H1 (cell line): ENCODE data around the gene CNOT6. TPM values are rescaled to one million over a fixed set of nuclear protein-coding genes. Genes with fewer than 3 reads are reported as not detected.

Experiments used
- CTCF ChIA-PET: fragments of 300-600 bp; sonication (Branson Sonifier 250); formaldehyde crosslinking; loops from one replicate; lab custom pipeline; 2021; ENCODE audit not compliant: partially characterized antibody; lab: Charles Lee
- POLR2A ChIA-PET: fragments of 300-600 bp; sonication (Branson Sonifier 250); formaldehyde crosslinking; loops from one replicate; lab custom pipeline; 2021; ENCODE audit warnings: inconsistent platforms; ENCODE audit not compliant: partially characterized antibody; lab: Charles Lee
- DNase-seq, 2 experiments: peaks; one replicate each; pipeline versions ENCODE4 v3.0.0 to v3.0.0-alpha.2; 2010 to 2022; ENCODE audit warnings: low spot score in 2 of 2, low read depth in 1 of 2, mixed read lengths in 1 of 2
- FAIRE-seq: peaks from 2 replicates; lab custom pipeline; 2011; peaks lifted over from hg19 to GRCh38; lab: Jason Lieb, UNC
- H2AFZ ChIP-seq: 2 replicates; pipeline ENCODE4 v1.8.1; 2012; ENCODE audit warnings: low read length, inconsistent platforms
- H2AK5ac ChIP-seq: 2 replicates; pipeline ENCODE4 v1.6.1; 2013; ENCODE audit warnings: low read depth, low read length
- H2BK120ac ChIP-seq: replicated peaks from 2 replicates; pipeline ENCODE3; 2013; ENCODE audit warnings: low read depth, low read length, inconsistent platforms
- H2BK12ac ChIP-seq: 2 replicates; pipeline ENCODE4 v1.6.1; 2013; ENCODE audit warnings: low read depth, low read length
- H2BK15ac ChIP-seq: 2 replicates; pipeline ENCODE4 v1.6.1; 2013; ENCODE audit warnings: low read length
- H2BK20ac ChIP-seq: 2 replicates; pipeline ENCODE4 v1.6.1; 2013; ENCODE audit warnings: low read length
- H2BK5ac ChIP-seq: 2 replicates; pipeline ENCODE4 v1.6.1; 2013; ENCODE audit warnings: low read depth, low read length
- H3K14ac ChIP-seq: 2 replicates; pipeline ENCODE4 v1.6.1; 2013; ENCODE audit warnings: inconsistent platforms; ENCODE audit not compliant: insufficient read length
- H3K18ac ChIP-seq: 2 replicates; pipeline ENCODE4 v1.6.1; 2013; ENCODE audit warnings: low read length; ENCODE audit errors: extremely low read depth
- H3K23ac ChIP-seq: 2 replicates; pipeline ENCODE4 v1.6.1; 2013; ENCODE audit warnings: inconsistent platforms; ENCODE audit not compliant: insufficient read length
- H3K23me2 ChIP-seq: 2 replicates; pipeline ENCODE4 v1.6.1; 2013; ENCODE audit warnings: low read depth, low read length
- H3K27ac ChIP-seq: 2 replicates; pipeline ENCODE4 v1.6.1; 2011; ENCODE audit warnings: low read depth, low read length, inconsistent platforms
- H3K27me3 ChIP-seq, 4 experiments: replicated peaks in 1 of 4; 1 replicate in 1 of 4; 2 replicates in 3 of 4; pipeline versions ENCODE4 v1.6.1 to v1.8.1; 2011 to 2013; ENCODE audit warnings: low read length in 3 of 4, mild to moderate bottlenecking in 3 of 4, inconsistent platforms in 2 of 4, mixed read lengths in 2 of 4, moderate library complexity in 1 of 4; ENCODE audit not compliant: control insufficient read depth in 3 of 4, insufficient read depth in 3 of 4; ENCODE audit errors: extremely low read depth in 1 of 4
- H3K36me3 ChIP-seq, 4 experiments: 2 replicates each; pipeline versions ENCODE4 v1.6.1 to v1.8.1; 2011 to 2013; ENCODE audit warnings: mild to moderate bottlenecking in 4 of 4, low read length in 3 of 4, moderate library complexity in 2 of 4, control low read depth in 1 of 4, inconsistent platforms in 1 of 4; ENCODE audit not compliant: insufficient read depth in 4 of 4, control insufficient read depth in 2 of 4
- H3K4ac ChIP-seq: replicated peaks from 2 replicates; pipeline ENCODE3; 2013; ENCODE audit warnings: low read length, low read depth, mixed read lengths, inconsistent platforms; ENCODE audit not compliant: insufficient read length
- H3K4me1 ChIP-seq, 4 experiments: replicated peaks in 1 of 4; 1 replicate in 1 of 4; 2 replicates in 3 of 4; pipeline versions ENCODE4 v1.6.1 to v1.8.1; 2011 to 2013; ENCODE audit warnings: low read length in 3 of 4, inconsistent platforms in 2 of 4, mixed read lengths in 1 of 4; ENCODE audit not compliant: insufficient read depth in 4 of 4, control insufficient read depth in 3 of 4
- H3K4me2 ChIP-seq, 2 experiments: 2 replicates each; pipeline versions ENCODE4 v1.6.1 to v1.8.1; 2011 to 2013; ENCODE audit warnings: low read depth in 2 of 2, low read length in 2 of 2, control low read depth in 1 of 2, inconsistent platforms in 1 of 2, mild to moderate bottlenecking in 1 of 2; ENCODE audit not compliant: insufficient read depth in 1 of 2
- H3K4me3 ChIP-seq, 4 experiments: fragments of 200-600, 300-600 bp in 1 of 4; sonication (generic), shearing (Covaris generic), sonication (Bioruptor Twin) in 1 of 4; 2 replicates each; pipeline versions ENCODE4 v1.5.1 to v1.8.1; 2011 to 2016; ENCODE audit warnings: low read length in 4 of 4, low read depth in 3 of 4, control low read depth in 2 of 4, inconsistent platforms in 2 of 4, mild to moderate bottlenecking in 2 of 4, mixed read lengths in 1 of 4, moderate library complexity in 1 of 4; ENCODE audit not compliant: insufficient read depth in 2 of 4; ENCODE audit errors: extremely low read depth in 1 of 4
- H3K56ac ChIP-seq: replicated peaks from 2 replicates; pipeline ENCODE3; 2013; ENCODE audit warnings: low read depth, mild to moderate bottlenecking, mixed read lengths, low read length, inconsistent platforms; ENCODE audit not compliant: insufficient read length
- H3K79me1 ChIP-seq: 2 replicates; pipeline ENCODE4 v1.6.1; 2013; ENCODE audit warnings: low read depth, low read length, control low read depth
- H3K79me2 ChIP-seq, 2 experiments: 2 replicates each; pipeline versions ENCODE4 v1.6.1 to v1.8.1; 2012 to 2013; ENCODE audit warnings: low read length in 2 of 2, mild to moderate bottlenecking in 2 of 2, inconsistent platforms in 1 of 2; ENCODE audit not compliant: insufficient read depth in 2 of 2, control insufficient read depth in 1 of 2
- H3K9ac ChIP-seq, 4 experiments: replicated peaks in 1 of 4; 1 replicate in 1 of 4; 2 replicates in 3 of 4; pipeline versions ENCODE4 v1.6.1 to v1.8.1; 2011 to 2013; ENCODE audit warnings: low read depth in 3 of 4, low read length in 3 of 4, control low read depth in 2 of 4, mild to moderate bottlenecking in 2 of 4, moderate library complexity in 2 of 4, inconsistent platforms in 1 of 4; ENCODE audit errors: extremely low read depth in 1 of 4
- H3K9me3 ChIP-seq, 2 experiments: 2 replicates each; pipeline versions ENCODE4 v1.6.1 to v1.8.1; 2012 to 2013; ENCODE audit warnings: mild to moderate bottlenecking in 2 of 2, moderate library complexity in 2 of 2, control low read depth in 1 of 2, inconsistent platforms in 1 of 2, low read depth in 1 of 2, low read length in 1 of 2, mixed read lengths in 1 of 2; ENCODE audit not compliant: insufficient read depth in 2 of 2
- H4K20me1 ChIP-seq, 2 experiments: replicated peaks in 1 of 2; 2 replicates each; pipeline versions ENCODE3 to v1.8.1; 2011 to 2013; ENCODE audit warnings: inconsistent platforms in 2 of 2, low read length in 2 of 2, mild to moderate bottlenecking in 1 of 2; ENCODE audit not compliant: insufficient read depth in 2 of 2, control insufficient read depth in 1 of 2
- H4K5ac ChIP-seq: 2 replicates; pipeline ENCODE4 v1.6.1; 2013; ENCODE audit warnings: low read length, low read depth, mixed read lengths, inconsistent platforms; ENCODE audit not compliant: insufficient read length
- H4K8ac ChIP-seq: 2 replicates; pipeline ENCODE4 v1.8.0; 2013; ENCODE audit warnings: mild to moderate bottlenecking, moderate library complexity, low read length, inconsistent platforms; ENCODE audit not compliant: insufficient read depth; ENCODE audit errors: extremely low read depth
- H4K91ac ChIP-seq: replicated peaks from 2 replicates; pipeline ENCODE3; 2013; ENCODE audit warnings: low read length, mixed read lengths, inconsistent platforms; ENCODE audit not compliant: insufficient read length
- FOSL1 ChIP-seq: IDR thresholded peaks from 2 replicates; pipeline ENCODE4 v1.6.1; 2011; ENCODE audit warnings: mild to moderate bottlenecking, low read depth, low read length, moderate library complexity; ENCODE audit not compliant: insufficient read depth
- GABPA ChIP-seq: IDR thresholded peaks from 2 replicates; pipeline ENCODE4 v1.6.1; 2011; ENCODE audit warnings: mild to moderate bottlenecking, low read length, moderate library complexity, borderline replicate concordance; ENCODE audit not compliant: insufficient read depth
- POLR2A ChIP-seq, 2 experiments: IDR thresholded peaks; 1 replicate in 1 of 2; 2 replicates in 1 of 2; pipeline ENCODE4 v1.6.1; 2011; ENCODE audit warnings: low read depth in 2 of 2, low read length in 2 of 2, mild to moderate bottlenecking in 2 of 2; ENCODE audit errors: control extremely low read depth in 1 of 2
- SP1 ChIP-seq: IDR thresholded peaks from 2 replicates; pipeline ENCODE4 v1.6.1; 2011; ENCODE audit warnings: low read depth, low read length
- TEAD4 ChIP-seq: IDR thresholded peaks from 2 replicates; pipeline ENCODE4 v1.6.1; 2012; ENCODE audit warnings: low read depth, low read length, inconsistent platforms, mixed read lengths
- WGBS, 2 experiments: shearing (Covaris generic) in 1 of 2; methylation state at CpG; one replicate each; pipeline versions ENCODE4 v1.1.6 to v1.1.7; 2013 to 2015; ENCODE audit warnings: low lambda C conversion rate in 2 of 2, mixed read lengths in 2 of 2, inconsistent platforms in 1 of 2, low coverage in 1 of 2, missing lambda C conversion rate in 1 of 2; ENCODE audit not compliant: insufficient replicate concordance in 2 of 2, insufficient coverage in 1 of 2, insufficient read length in 1 of 2; ENCODE audit errors: extremely low coverage in 1 of 2, missing lambda C conversion rate in 1 of 2; 5-methylcytosine and 5-hydroxymethylcytosine counted together
- polyA plus RNA-seq, 7 experiments: library from polyadenylated mRNA; depleted of rRNA in 3 of 7; stranded (reverse) in 5 of 7; unstranded in 2 of 7; fragments of >200 nt in 5 of 7; fragments of 200-250 nt in 2 of 7; gene quantifications; 1 replicate in 5 of 7; 2 replicates in 1 of 7; 4 replicates in 1 of 7; pipeline versions ENCODE4 v1.2.1 to v1.2.3, GENCODE V29; 2011 to 2013; ENCODE audit warnings: missing spikeins in 2 of 7, mixed read lengths in 2 of 7
- total RNA-seq: library from RNA; stranded (reverse); fragmentation: NEBNext Ultra II Directional; extraction: Animal tissue kit (Norgen Biotek cat#: 25700); gene quantifications from 2 replicates; pipeline ENCODE4 v1.2.1, GENCODE V29; 2021

CNOT6 gene
- total and polyA plus RNA-seq, 2 of the 8 experiments (the other 6 are each of a cell fraction or from before 2014, with no cell fraction given), result 10.7 to 45.4 TPM

DNA sequence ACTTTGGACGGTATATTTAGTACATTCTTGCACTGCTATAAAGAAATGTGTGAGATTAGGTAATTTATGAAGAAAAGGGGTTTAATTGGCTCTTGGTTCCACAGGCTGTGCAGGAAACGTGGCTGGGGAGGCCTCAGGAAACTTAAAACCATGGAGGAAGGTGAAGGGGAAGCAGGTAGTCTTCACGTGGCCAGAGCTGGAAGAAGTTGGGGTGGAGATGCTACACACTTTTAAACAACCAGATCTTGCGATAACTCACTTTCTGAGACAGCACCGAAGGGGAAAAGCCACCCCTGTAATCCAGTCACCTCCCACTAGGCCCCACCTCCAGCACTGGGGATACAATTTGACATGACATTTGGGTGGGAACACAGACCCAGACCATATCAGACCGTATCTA lies 13.5 kb downstream of the CNOT6 start:
- H3K4me2 ChIP-seq, result no peak overlapping the region
- H3K79me2 ChIP-seq, result peaks cover 29 to 96% of the 10 kb centered on the region in 2 experiments
- peaks cover 6% of the 10 kb centered on the region for H3K79me1 ChIP-seq
- POLR2A ChIA-PET, result interaction anchor here (0.6 to 1.4 kb wide), 3 partner anchors 13 to 26 kb away, joined by 4 to 5 read pairs (median 4); no protein-coding TSS in a partner anchor
- H3K18ac ChIP-seq, result no peak overlapping the region
- no peaks in the 10 kb centered on the region; a peak in 1 of 8 replicates for H3K36me3 ChIP-seq
- no peaks in the 10 kb centered on the region for H3K27me3 ChIP-seq
- H3K27ac ChIP-seq, result no peak overlapping the region
- no peak overlapping the region for H2BK20ac ChIP-seq
- no peak overlapping the region for H2BK5ac ChIP-seq
- no peak for TF ChIP-seq FOSL1
- no peak for TF ChIP-seq POLR2A (IDR thresholded peaks at IDR 0.05; ENCODE audit: control extremely low read depth in 1 of 2, low read depth in 2 of 2, low read length in 2 of 2)
- no peak for TF ChIP-seq TEAD4
- TF ChIP-seq GABPA, result no peak
- no peak for TF ChIP-seq SP1
- no peak for DNase-seq
- 0 out of 7 replicates have a peak, but pooled peaks cover 0 to 2% (median 0%) of the 10 kb centered on the region in 4 experiments for H3K4me1 ChIP-seq
- CTCF ChIA-PET, result interaction anchor here (1.3 kb wide), 1 partner anchor 10 kb away, joined by 3 read pairs; no protein-coding TSS in a partner anchor
- H2BK12ac ChIP-seq, result no peak overlapping the region
- H3K4ac ChIP-seq, result no peak overlapping the region
- 0 out of 2 replicates have a peak, but pooled peaks cover 3% of the 10 kb centered on the region for H3K23me2 ChIP-seq
- H3K23ac ChIP-seq, result no peak overlapping the region
- H3K4me3 ChIP-seq, result no peak overlapping the region
- H4K20me1 ChIP-seq, result peaks cover 9 to 22% of the 10 kb centered on the region in 2 experiments
- H4K8ac ChIP-seq, result no peak overlapping the region
- no peak overlapping the region for H4K91ac ChIP-seq
- H3K14ac ChIP-seq, result no peak overlapping the region
- no peaks in the 10 kb centered on the region for H3K9me3 ChIP-seq
- H4K5ac ChIP-seq, result no peak overlapping the region
- H2AFZ ChIP-seq, result no peak overlapping the region
- WGBS, 2 experiments, result 84% methylated on average over 6 of the region's 6 CpGs; no CpG with 5 or more reads in 1 of the 2 experiments
- no peak for FAIRE-seq
- H2AK5ac ChIP-seq, result no peak overlapping the region
- H2BK15ac ChIP-seq, result no peak overlapping the region
- H3K56ac ChIP-seq, result no peak overlapping the region
- no peak overlapping the region for H2BK120ac ChIP-seq
- H3K9ac ChIP-seq, result no peak overlapping the region
